Measurements from ENCODE around the gene SNX9.
A peak's percentile ranks its signal among the peaks of the same experiment; 100 is the strongest.
"Not testable (repeated sequence)": the region's sequence is repeated elsewhere in the genome, so short reads cannot be mapped to it uniquely, and the experiment has no call there.

The SNX9 gene

DNA sequence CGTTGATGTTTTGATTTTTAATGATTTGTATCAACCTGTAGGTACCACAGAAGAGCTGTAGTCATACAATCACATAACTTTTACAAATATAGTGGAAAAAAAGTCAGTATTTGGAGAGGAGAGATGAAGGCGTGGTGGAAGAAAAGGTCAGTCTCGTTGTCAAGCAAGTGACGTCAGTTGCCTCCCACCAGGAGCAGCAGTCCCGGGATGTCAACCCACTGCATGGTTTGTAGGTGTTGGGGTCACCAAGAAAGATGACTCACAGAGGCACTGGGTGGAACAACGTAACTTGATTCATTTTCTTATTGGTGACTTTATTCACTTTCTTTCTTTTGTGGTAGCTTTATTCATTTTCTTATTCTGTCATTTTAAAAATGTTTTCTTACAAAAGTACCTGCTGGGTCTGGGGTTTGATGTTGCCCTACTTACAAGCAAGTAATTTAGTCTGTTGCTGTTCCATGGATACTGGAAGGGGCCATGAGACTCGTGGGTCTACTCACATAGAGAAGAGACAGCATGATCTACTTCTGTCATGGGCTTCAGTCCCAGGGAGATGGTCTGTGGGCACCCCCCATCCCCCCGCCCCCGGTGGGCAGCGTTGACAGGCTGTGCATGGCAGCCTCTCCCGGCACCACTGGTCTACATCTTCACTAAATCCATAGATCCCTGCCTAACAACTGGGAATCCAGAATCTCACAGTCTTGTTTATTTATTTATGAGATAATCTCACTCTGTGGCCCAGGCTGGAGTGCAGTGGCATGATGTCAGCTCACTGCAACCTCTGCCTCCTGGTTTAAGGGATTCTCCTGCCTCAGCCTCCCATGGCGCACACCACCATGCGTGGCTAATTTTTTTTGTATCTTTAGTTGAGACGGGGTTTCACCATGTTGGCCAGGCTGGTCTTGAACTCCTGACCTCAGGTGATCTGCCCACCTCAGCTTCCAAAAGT lies 122.2 kb downstream of the SNX9 start:
- no peak for FAIRE-seq
- DNase-seq (ENCODE audit: insufficient read length, low spot score) = no peak

DNA sequence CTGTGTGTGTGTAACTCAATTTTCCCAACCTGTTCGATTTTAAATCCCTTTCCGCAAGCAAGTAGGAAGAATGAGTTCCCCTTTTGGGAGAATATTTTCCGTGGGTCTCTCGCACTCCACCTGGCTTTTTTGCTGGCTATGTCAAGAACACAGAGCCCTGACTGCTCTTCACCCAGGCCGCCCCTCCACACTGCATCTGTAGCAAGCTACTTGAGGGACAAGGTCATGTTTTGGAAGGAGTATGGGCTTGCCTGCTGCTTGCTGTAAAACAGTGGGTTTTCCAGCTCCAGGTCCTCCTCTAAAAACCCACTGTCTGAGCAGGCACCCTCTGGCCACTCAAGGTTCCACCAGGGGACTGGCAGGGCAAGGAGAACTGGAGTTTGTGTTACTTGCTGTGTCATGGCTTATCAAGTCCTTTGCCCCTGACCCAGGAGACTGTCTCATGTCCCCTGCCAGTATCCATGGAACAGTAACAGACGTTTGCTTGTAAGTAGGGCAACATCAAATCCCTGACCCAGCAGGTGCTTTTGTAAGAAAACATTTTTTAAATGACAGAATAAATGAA lies 123.1 kb downstream of the SNX9 start:
- FAIRE-seq (no peak), DNase-seq (ENCODE audit: insufficient read length, low spot score) (no peak)

DNA sequence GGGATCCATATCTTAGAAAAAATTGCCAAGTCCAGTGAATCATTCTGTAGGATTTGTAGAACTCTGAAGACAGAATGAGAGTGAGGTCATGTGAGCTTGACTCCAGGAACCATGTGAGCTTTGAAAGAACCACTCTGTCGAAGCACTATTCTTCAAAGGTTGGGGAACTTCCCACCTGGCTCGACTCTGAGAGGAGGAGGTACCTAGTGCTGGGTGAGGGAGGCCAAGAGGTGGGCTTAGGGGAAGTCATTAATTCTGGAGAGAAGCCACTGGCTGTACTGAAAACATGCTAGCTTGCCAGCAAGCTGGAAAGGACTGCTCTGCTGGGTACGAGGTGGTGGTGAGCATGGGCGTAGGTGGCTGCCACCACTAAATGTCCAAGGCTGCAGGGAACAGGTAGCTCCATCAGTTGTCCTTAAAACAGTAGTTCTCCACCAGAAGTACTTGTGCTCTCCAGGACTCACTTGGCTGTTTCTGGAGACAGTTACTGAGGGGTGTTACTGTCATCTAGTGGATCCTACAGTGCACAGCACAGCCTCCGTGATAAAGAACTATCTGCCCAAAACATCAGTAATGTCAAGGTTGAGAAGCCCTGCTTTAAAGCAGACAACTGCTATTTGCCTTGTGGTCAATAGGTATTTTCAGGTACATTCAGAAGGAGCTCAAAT lies 124.0 kb downstream of the SNX9 start:
- peak; percentile 24 for DNase-seq (ENCODE audit: insufficient read length, low spot score)
- peak; percentile 11 for FAIRE-seq

DNA sequence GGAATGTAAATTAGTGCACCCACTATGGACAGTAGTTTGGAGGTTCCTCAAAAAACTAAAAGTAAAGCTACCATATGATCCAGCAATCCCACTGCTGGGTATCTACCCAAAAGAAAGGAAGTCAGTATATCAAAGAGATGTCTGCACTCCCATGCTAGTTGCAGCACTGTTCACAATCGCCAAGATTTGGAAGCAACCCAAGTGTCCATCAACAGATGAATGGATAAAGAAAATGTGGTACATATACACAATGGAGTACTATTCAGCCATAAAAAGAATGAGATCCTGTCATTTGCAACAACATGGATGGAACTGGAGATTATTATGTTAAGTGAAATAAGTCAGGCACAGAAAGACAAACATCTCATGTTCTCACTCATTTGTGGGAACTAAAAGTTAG lies 127.9 kb downstream of the SNX9 start:
- FAIRE-seq; DNase-seq (ENCODE audit: insufficient read length, low spot score): not testable (repeated sequence)

DNA sequence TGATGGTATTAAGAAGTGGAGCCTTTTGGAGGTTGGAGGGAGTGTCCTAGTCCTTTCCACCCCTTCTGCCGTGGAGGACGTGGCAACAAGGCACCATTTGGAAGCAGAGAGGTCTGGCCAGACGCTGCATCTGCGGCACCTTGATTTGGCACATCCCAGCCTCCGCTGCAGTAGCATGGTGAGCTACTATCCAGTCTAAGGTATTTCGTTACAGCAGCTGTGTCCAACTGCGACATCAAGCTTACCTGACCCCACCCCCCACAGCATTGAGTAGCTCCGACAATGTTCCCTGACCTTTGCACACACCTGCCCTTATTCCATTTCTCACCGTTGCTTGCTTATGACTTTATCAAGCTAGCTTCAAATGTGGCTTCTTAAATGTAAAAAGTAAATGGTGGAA lies 128.8 kb downstream of the SNX9 start:
- FAIRE-seq (no peak), DNase-seq (ENCODE audit: insufficient read length, low spot score) (no peak)

DNA sequence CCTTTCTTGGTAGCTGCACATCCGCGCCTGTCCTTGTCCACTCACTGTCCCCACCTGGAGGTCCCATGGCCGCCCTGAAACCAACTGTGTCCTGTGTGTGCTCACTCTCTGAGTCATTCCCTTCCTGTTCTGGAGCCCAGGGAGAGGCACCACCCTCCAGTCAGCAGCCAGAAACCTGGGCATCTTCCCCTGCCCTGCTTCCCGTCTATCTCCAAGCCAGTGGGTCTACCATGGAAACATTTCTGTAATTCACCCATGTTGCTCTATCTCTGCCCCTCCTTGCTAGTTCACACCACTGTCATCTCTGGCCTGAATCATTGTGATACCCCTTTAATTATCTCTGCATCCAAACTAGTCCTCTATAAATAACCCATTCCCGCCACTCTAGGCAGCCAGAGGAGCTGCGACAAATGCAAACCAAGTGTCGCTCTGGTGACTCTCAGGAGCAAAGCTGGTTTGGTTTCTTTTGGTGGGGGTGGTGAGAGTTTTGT lies 129.9 kb downstream of the SNX9 start:
- no peak for DNase-seq (ENCODE audit: insufficient read length, low spot score)
- FAIRE-seq = no peak

DNA sequence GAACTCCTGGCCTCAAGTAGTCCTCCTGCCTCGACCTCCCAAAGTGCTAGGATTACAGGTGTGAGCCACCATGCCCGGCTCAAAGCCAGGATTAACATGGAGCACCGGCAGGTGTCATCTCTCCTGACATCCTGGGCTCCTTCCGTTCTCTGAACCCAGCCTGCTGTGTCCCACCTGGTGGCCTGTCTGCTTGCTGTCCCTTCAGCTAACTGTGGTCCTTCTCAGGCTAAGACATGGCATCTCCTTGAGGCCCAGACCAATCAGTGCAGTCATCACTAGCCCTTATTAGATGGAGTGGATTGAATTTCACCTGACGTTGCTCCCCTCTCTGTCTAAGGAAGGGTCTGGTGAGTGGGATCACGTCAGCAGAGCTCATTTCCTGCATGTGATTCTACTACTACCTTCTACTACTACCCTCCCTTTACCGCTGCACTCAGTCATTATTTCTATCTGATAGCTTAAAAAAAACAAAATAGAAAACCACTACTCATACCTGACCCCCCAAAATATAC lies 130.6 kb downstream of the SNX9 start:
- DNase-seq (ENCODE audit: insufficient read length, low spot score) (no peak), FAIRE-seq (no peak)

DNA sequence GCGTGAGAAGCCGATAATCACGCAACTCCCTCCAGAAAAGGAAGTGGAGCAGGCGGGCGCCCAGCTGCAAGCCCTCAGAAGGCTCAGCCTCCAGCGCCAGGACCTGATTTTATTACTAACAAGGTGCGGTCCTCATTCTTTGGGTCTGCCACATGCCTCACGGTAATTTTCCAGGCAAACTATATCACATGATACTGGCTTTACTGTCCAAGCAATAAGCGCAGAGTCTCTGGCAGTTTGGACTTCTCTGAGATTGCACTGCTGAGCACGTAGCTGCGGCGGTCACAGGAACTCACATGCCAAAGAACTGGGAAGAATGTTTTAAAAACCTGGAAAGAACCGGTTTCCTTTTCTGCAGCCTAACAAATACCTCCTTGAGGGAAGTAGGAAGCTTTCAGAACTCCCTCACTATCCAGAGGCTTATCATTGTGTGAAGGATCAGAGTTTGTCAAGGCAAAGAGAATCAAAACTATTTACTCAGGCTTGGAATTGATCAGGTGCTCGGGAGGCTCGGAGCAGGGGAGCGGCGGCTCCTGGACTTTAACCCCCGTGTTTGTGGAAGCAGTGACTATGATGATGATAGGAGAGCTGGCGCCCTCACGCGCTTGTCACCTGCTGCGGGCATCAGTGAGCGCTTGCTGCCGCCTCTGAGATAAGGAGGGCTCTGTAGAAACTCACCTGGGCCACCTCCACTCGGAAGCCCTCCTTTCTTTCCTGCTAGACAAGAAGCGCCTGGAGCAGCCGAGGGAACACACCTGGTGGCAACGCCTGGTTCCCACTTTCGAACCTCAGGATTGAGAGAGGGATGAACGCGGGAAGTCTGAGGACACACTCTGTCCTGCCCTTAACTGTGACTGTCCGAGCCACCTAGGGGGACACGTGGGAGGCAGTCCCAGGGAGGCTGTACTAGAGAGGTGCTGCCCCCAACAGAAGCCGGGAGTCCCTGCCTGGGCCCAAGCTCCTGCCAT lies 131.4 kb downstream of the SNX9 start:
- no peak for DNase-seq (ENCODE audit: insufficient read length, low spot score)
- FAIRE-seq = no peak

DNA sequence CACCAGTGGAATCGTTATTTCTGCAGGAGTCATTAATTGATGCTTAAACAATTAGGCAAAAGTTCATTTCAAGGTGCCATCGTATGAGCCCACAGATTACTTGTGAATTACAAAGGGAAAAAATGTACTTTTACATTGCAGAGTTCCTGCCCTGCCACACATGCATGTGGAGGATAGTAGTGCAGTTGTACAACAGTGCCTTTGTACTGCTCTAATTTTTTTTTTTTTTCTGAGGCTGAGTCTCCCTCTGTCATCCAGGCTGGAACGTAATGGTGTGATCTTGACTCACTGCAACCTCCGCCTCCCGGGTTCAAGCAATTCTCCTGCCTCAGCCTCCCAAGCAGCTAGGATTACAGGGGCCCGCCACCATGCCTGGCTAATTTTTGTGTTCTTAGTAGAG lies 132.6 kb downstream of the SNX9 start:
- DNase-seq (ENCODE audit: insufficient read length, low spot score) (no peak), FAIRE-seq (no peak)

DNA sequence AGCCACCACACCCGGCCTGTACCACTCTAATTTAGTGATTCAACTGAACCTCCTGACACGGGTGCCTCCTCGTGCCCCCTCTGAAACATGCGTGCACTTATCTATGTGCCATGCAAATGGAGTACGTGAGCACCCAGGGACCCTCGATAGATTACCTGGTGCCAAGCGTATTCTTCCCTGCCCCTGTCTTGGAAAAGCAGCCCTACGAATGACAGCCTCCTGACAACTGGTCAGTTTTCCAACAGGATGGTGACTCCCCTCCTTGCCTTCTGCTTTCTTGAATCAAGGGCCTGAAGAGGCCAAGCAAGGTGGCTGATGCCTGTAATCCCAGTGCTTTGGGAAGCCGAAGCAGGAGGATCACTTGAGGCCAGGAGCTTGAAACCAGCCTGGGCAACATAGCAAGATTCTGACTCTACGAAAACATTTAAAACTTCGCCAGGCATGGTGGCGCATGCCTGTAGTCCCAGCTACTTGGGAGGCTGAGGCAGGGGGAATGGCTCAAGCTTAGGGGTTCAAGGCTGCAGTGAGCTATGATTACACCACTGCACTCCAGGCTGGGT lies 133.2 kb downstream of the SNX9 start:
- no peak for FAIRE-seq
- no peak for DNase-seq (ENCODE audit: insufficient read length, low spot score)

DNA sequence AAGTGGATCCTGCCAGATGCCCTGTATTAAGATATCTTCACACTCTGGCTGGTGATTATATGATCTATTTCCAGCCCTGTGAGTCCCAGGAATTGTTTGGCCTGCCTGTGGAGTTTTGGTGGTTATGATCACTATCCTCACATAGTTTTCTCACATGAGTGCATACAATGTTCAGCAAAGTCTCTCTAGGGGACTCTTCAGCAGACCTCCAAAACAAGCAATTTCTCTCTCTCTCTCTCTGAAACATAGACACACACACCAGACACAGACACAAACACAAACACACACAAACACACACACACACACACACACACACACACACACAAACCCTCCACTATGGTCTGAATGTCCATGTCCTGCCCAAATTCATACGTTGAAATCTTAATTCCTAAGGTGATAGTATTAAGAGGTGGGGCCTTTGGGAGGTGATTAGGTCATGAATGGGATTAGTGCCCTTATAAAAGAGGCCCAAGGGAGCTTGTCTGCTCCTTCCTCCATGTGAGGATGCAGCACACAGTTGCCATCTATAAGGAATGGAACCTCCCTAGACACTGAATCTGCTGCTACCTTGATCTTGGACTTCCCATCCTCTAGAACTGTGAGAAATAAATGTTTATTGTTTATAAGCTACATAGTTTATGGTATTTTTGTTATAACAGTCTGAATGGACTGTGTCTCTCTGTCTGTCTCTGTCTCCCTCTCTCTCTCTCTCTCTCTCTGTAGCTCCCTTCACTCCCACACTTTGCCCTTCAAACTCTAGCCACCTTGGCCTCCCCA lies 136.6 kb downstream of the SNX9 start:
- DNase-seq (ENCODE audit: insufficient read length, low spot score) (no peak), FAIRE-seq (no peak)

DNA sequence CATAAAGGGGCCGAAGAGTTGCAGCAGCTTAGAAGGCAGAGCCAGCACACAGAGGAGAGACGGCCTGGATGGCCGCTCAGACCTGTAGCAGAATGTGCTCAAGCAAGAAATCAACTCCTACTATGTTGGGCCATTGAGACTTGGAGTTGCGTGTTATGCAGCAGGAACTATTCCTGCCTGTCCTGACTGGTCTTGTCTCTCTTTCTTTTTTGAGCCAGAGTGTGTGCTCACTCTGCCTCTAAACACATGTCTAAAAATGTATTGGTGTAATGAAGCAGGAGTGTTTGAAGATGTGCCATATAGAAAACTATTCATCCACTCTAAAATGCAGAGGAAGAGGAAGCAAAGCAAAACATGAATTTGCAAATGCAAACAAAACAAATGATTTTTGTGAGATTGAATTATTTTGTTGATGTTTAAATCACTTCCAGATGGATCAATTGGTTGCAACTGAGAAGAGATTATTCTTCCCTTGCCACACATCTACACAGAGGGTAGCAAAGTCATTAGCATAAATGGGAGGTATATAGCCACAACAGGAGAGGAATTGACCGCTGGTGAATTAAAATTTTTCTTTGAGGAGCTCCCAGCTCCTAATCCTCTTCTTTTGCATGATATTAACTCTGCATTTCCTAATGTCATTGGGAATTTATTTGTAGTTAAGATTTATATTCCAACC lies 138.2 kb downstream of the SNX9 start:
- FAIRE-seq = peak; percentile 56
- DNase-seq (ENCODE audit: insufficient read length, low spot score) = no peak

DNA sequence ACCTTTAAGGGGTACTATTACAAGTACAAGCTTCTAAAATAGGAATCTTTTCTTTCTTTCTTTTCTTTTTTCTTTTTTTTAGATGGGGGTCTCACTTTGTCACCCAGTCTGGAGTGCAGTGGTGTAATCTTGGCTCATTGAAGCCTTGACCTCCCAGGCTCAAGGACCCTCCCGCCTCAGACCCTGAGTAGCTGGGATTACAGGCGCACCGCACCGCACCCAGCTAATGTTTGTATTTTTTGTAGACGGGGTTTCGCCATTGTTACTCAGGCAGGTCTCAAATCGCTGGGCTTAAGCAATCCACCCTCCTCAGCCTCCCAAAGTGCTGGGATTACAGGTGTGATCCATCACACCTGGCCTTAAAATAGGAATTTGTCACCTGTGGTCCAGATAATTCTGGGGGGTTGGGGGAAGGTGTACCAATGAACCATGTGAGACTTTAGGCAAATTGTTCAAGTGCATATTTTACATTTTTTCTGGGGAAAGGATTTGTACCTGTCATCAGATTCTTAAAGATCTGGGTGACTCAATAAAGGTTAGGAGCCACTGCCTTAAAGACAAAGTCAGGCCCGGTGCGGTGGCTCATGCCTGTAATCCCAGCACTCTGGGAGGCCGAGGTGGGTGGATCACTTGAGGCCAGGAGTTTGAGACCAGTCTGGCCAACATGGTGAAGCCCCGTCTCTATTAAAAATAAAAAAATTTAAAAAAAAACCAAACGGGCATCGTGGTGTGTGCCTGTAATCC lies 139.0 kb downstream of the SNX9 start:
- FAIRE-seq = no peak
- DNase-seq (ENCODE audit: insufficient read length, low spot score) = no peak

DNA sequence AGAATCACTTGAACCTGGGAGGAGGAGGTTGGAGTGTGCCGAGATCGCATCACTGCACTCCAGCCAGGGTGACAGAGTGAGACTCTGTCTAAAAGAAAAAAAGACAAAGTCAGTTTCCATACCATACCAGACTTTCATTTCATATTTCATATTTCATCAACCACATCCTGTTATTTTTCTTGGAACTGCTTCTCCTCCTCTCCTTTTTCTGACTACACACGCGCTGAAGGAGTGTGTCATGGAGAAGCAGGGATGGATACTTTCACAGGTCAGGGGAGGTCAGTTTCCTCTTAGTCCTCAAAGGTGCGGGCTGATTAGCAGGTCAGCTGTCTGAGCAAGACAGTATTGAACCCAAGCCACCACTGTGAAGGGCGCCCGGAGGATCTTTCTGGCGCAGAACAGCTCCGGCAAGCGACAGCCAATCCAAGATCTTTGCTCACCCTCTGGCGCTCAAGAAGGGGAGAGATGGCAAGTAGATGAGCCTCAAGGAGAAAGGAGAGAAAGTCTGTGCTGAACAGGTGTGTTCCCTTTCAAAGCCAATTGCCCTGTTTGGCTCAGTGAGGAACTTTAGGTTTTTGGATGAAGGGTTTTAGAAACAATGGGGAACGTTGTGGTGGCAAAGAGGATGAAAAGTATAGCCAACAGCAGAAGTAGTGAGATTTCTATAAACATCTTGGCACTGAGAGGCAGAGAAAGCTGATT lies 139.7 kb downstream of the SNX9 start:
- no peak for DNase-seq (ENCODE audit: insufficient read length, low spot score)
- FAIRE-seq = no peak

DNA sequence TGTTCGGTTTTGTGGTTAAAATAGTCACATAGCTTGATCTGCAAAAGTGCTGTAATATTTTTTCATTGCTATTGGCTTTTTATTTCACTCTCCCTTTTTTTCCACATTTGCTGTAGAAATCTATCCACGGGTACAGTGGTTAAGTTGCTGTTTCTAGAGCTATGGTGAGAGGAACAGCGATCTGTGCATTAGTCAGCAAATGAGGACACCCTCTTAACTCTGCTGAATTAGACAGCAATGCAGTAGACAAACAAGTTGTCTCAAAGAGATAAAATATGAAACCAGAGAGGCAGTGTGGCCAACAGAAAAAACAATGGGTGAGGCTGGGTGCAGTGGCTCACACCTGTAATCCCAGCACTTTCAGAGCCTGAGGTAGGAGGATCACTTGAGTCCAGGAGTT lies 141.1 kb downstream of the SNX9 start:
- peak; percentile 39 for FAIRE-seq

DNA sequence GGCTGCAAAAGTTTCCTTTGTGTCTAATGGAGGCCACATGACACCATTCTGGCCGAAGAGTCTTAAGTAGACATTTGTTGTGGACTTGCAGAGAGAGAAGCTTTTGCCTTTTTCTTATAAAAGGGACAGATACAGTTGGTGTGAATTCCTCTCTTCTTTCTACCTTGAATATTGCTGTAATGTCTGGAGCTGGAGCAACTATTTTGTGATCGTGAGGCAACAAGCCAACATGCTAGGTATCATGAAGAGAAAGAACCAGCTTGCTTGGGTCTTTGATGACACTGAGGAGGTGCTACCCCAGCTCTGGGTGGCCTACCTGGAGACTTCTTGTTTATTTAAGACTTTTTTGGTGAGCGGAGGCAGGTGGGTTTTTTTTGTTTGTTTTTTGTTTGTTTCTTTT lies 142.3 kb downstream of the SNX9 start:
- no peak for FAIRE-seq
- no peak for DNase-seq (ENCODE audit: insufficient read length, low spot score)

More for the DNA sequence above, 141.1 kb downstream of the SNX9 start:
- DNase-seq (ENCODE audit: insufficient read length, low spot score) = no peak

DNA sequence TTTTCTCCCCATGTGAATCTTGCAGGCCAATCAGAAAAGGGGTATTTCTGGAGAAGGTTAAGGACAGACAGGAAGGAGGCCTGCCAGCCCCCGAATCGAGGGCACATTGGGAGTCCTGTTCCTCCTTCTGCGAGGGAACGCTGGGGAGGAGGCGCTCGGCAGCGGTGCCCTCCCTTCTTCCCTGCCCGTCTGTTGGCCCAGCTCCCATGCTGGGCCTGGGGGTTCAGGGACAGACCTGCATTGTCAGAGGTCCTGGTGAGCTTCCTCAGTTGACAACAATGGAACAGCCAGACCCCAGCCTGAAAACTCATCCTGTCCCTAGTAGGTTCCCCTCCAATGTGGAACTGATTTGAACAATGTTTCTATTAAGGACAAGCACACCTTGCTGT lies 143.5 kb downstream of the SNX9 start:
- DNase-seq (ENCODE audit: insufficient read length, low spot score) = no peak
- no peak for FAIRE-seq
